Measurements from ENCODE around the gene CDK7. TPM values are rescaled to one million over a fixed set of nuclear protein-coding genes. Genes with fewer than 3 reads are reported as not detected.

The CDK7 gene
- total RNA-seq, result 47.2 and 60.5 TPM in 2 replicates

DNA sequence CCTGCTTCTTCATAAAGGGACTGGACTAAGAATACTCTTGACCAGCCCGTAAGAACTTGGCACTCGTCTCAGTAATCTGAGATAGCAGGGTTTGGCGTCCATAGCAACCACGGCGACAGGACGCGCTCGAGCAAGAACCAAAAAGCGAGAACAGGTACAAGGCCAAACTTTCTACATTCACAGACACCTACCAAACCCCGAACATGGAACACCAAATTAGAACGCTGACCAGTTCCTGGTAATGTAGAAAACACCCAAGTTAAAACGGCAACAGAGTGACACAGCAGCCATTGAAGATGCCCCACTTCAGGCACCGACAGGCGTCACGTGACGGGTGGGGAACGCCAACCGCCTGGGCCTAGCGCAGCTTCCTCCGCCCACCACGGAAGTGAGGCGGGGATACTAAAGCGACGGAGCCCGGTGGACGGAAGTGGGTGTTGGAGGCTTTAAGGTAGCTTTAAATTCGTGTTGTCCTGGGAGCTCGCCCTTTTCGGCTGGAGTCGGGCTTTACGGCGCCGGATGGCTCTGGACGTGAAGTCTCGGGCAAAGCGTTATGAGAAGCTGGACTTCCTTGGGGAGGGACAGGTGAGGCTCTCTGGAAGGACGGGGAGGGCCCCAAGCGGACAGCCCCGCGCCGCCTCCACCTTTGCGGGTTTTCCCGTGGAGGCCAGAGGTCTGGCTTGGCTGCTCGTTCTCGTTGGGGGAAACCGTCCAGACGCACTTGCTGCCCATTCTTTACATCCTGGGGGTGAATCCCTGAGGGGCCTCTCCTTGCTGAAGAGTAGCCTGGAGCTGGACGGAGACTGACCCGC is at the start of gene CDK7:
Gene CDK7, plus strand, starts transcription at position 430 of the 812 bp plus-strand sequence. Its CDS starts 90 bp downstream, at position 520.

DNA sequence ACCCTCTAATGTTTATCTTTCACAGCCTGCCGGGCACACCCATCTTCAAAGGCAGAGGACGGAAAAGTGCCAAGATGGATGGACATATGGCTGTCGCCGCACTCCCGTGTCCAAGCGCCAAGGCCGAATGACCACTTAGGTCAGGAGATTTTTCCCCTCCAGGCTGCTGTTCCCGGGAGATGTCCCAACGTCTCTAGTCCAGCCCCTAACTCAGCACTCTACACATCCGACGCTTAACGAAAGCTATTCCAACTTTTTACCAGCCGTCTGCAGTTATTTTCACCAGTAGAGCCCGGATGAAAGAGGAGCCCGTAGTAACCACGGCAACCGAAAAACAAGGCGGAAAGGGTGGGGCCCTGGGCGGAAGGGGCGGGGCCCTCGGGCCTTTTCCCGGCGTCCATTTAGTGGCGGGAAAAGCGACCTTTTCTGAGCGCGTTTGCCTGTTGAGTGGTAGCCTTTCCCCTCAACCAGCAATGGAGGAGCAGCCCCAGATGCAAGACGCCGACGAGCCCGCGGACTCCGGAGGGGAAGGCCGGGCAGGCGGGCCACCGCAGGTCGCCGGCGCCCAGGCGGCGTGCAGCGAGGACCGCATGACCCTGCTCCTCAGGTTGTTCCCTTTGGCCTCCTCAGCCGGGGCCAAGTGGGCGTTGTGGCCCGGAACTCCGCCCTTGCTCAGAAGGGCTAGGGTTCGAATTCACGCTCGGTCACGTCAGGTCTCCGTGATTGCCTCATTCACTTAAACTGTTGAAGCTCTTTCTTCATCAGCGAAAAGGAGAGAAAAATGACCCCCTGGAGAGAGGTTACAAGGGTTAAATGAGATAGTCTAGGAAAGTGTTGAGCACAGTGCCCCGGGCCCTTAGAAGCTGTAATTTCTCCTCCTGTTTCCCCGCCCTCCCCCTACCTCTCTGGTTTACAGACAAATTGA is 45.3 kb upstream of the CDK7 start, which contains the start of gene CENPH:
Gene CENPH, plus strand, starts transcription at position 422 of the 925 bp plus-strand sequence. Its CDS starts 52 bp downstream, at position 474.

Other genes with a start within 250 kb of the CDK7 start
- 32.8 and 55.5 TPM in 2 replicates for gene SLC30A5, start 140.9 kb upstream of the CDK7 start, total RNA-seq
- gene CCNB1, start 67.7 kb upstream of the CDK7 start, total RNA-seq, result 70.0 and 271 TPM in 2 replicates
- 25.0 and 35.6 TPM in 2 replicates for gene CENPH, start 45.3 kb upstream of the CDK7 start, total RNA-seq
- gene CCDC125, start 97.9 kb downstream of the CDK7 start, total RNA-seq, result 1.8 and 4.3 TPM in 2 replicates
- gene AK6, start 134.6 kb downstream of the CDK7 start, total RNA-seq, result 27.9 and 29.8 TPM in 2 replicates
- gene TAF9, start 134.6 kb downstream of the CDK7 start, total RNA-seq, result 79.8 and 88.2 TPM in 2 replicates
- 13.1 and 17.4 TPM in 2 replicates for gene RAD17, start 134.9 kb downstream of the CDK7 start, total RNA-seq
- gene MARVELD2, start 180.2 kb downstream of the CDK7 start, total RNA-seq, result 17.2 and 21.5 TPM in 2 replicates

Data from hair follicular keratinocyte (primary cell).